ENCODE measurements around the gene SH3GL2. TPM values are rescaled to one million over a fixed set of nuclear protein-coding genes. Genes with fewer than 3 reads are reported as not detected.

The SH3GL2 gene
- total and polyA plus RNA-seq, 2 donors (not counting 3 experiments of a cell fraction or from before 2014, with no cell fraction given), result 0.12 TPM; not detected in 1

DNA sequence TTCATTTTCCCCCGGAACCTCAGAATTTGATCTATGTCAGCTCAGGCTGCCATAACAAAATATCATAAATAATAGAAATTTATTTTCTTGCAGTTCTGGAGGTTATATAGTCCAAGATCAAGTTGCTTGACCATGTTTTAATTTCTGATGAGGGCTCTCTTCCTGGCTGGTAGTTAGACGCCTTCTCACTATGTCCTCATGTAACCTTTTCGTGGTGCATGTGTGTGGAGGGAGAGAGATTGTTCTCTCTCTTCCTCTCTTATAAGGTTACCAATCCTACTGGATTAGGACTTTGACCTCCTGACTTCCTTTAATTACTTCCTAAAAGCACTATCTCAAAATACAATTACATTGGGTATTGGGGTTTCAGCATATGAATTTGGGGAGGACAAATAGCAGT lies 198.6 kb downstream of the SH3GL2 start:
- POLR2A ChIA-PET, result no interaction called here
- no peak for DNase-seq (ENCODE audit: low read depth, low spot score)
- H4K20me1 ChIP-seq (replicated peaks; ENCODE audit: control insufficient read depth, extremely low read depth, insufficient read depth, low read length), result no peaks in the 10 kb centered on the region
- no peak overlapping the region for H2AFZ ChIP-seq (ENCODE audit: low read depth, low read length)
- no peaks in the 10 kb centered on the region for H3K9me1 ChIP-seq (replicated peaks; ENCODE audit: control insufficient read depth, extremely low read depth, insufficient read depth, low read length)
- H3K27ac ChIP-seq (ENCODE audit: insufficient read depth, low read depth, low read length), result no peak overlapping the region
- TF ChIP-seq, protein P1, sequence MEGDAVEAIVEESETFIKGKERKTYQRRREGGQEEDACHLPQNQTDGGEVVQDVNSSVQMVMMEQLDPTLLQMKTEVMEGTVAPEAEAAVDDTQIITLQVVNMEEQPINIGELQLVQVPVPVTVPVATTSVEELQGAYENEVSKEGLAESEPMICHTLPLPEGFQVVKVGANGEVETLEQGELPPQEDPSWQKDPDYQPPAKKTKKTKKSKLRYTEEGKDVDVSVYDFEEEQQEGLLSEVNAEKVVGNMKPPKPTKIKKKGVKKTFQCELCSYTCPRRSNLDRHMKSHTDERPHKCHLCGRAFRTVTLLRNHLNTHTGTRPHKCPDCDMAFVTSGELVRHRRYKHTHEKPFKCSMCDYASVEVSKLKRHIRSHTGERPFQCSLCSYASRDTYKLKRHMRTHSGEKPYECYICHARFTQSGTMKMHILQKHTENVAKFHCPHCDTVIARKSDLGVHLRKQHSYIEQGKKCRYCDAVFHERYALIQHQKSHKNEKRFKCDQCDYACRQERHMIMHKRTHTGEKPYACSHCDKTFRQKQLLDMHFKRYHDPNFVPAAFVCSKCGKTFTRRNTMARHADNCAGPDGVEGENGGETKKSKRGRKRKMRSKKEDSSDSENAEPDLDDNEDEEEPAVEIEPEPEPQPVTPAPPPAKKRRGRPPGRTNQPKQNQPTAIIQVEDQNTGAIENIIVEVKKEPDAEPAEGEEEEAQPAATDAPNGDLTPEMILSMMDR (IDR thresholded peaks at IDR 0.05; ENCODE audit: extremely low read depth in 1 of 2, insufficient read depth in 1 of 2, low read depth in 1 of 2, low read length in 2 of 2), result no peak
- TF ChIP-seq, protein P2, sequence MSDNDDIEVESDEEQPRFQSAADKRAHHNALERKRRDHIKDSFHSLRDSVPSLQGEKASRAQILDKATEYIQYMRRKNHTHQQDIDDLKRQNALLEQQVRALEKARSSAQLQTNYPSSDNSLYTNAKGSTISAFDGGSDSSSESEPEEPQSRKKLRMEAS (IDR thresholded peaks at IDR 0.05; ENCODE audit: insufficient read depth, insufficient read length), result no peak
- TF ChIP-seq EZH2 (IDR thresholded peaks at IDR 0.05; ENCODE audit: borderline replicate concordance, low read depth, low read length, severe bottlenecking), result no peak
- TF ChIP-seq GATA2 (IDR thresholded peaks at IDR 0.05; ENCODE audit: insufficient read depth, insufficient read length, low read depth, low read length), result no peak
- no peak for TF ChIP-seq POLR2A (IDR thresholded peaks at IDR 0.05; ENCODE audit: low read depth, low read length)
- no peaks in the 10 kb centered on the region for H3K4me1 ChIP-seq (ENCODE audit: control insufficient read depth, extremely low read depth, insufficient read depth, low read length)
- no TSS peak for BruUV-seq (replicated peaks)
- no peaks in the 10 kb centered on the region for H3K27me3 ChIP-seq (ENCODE audit: control insufficient read depth in 2 of 2, insufficient read depth in 2 of 2, low read length in 2 of 2)
- FAIRE-seq, result no peak
- H3K79me2 ChIP-seq (ENCODE audit: control insufficient read depth, insufficient read depth, low read length), result no peaks in the 10 kb centered on the region
- H3K4me2 ChIP-seq (ENCODE audit: insufficient read depth, low read length), result no peak overlapping the region
- CTCF ChIA-PET, result interaction anchor here (0.7 kb wide), 1 partner anchor 10 kb away, joined by 3 read pairs; no protein-coding TSS in a partner anchor
- no peaks in the 10 kb centered on the region for H3K36me3 ChIP-seq (ENCODE audit: control insufficient read depth in 2 of 2, extremely low read depth in 1 of 2, insufficient read depth in 2 of 2, low read length in 2 of 2)
- no peak overlapping the region for H3K9ac ChIP-seq (replicated peaks; ENCODE audit: extremely low read depth, insufficient read depth, low read length)
- H3K9me3 ChIP-seq (replicated peaks; ENCODE audit: control insufficient read depth, insufficient read depth, low read length), result no peaks in the 10 kb centered on the region
- no peak overlapping the region for H3K4me3 ChIP-seq (replicated peaks in 1 of 3; ENCODE audit: insufficient read depth in 1 of 3, low read depth in 1 of 3, low read length in 3 of 3)
- intact Hi-C loops (cut with micrococcal nuclease) (no loop called here), dilution Hi-C loops (cut with MboI; ENCODE audit: extremely low pct_ligation_motif_present, low sequenced_read_pairs) (no loop called here)
